Fibroblast of skin of abdomen (primary cell): Measurements from ENCODE around the gene AFDN.

Experiments used
- DNase-seq: peaks from one replicate; pipeline ENCODE4 v3.0.0-alpha.2; 2013

Gene AFDN

GRCh38 chr6:168005796-168006195, 179.1 kb downstream of the AFDN start:
- no peak for DNase-seq

GRCh38 chr6:168007592-168008338, 181.1 kb downstream of the AFDN start:
- DNase-seq: peak; percentile 99

DNA sequence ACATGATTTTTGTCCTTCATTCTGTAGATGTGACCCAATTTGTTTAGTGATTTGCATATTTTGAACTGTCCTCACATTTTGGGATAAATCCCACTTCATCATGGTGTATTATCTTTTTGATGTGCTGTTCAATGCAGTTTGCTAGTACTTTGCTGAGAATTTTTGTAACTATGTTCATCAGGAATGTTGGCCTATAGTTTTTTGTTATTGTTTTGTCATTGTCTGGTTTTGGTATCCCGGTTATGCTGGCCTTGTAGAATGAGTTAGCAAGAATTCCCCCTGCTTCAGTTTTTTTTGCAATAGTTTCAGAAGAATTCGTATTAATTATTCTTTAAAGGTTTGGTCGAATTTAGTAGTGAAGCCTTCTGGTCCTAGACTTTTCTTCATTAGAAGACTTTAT, 182.6 kb downstream of the AFDN start:
- DNase-seq: no peak

GRCh38 chr6:168011291-168011690, 184.6 kb downstream of the AFDN start:
- DNase-seq: no peak

- no peak for DNase-seq
Measured at GRCh38 chr6:168012431-168013249, 185.9 kb downstream of the AFDN start.

GRCh38 chr6:168013250-168013915, 186.7 kb downstream of the AFDN start:
- no peak for DNase-seq

DNA sequence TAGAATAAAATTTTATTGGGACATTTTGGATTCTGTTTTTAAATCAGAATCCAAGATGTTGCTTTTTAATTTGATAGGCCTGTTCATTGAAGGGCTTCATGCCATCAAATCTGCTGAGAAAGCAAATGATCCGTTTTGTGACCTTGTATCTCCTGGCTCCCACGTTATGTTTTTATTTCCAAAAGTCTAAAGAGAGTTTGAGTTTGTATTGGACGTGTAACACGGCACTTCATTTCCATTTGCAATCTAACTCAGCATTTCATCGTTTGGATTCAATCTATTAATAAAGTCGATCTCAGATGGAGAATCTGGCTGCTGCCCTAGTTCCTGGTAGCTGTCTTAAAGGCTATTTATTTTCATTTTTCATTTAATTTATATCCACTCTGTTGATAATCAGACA, 187.7 kb downstream of the AFDN start:
- DNase-seq: no peak

- DNase-seq: no peak
Measured at GRCh38 chr6:168015009-168015408, 188.3 kb downstream of the AFDN start.

GRCh38 chr6:168015482-168016175, 188.9 kb downstream of the AFDN start:
- DNase-seq: no peak

DNA sequence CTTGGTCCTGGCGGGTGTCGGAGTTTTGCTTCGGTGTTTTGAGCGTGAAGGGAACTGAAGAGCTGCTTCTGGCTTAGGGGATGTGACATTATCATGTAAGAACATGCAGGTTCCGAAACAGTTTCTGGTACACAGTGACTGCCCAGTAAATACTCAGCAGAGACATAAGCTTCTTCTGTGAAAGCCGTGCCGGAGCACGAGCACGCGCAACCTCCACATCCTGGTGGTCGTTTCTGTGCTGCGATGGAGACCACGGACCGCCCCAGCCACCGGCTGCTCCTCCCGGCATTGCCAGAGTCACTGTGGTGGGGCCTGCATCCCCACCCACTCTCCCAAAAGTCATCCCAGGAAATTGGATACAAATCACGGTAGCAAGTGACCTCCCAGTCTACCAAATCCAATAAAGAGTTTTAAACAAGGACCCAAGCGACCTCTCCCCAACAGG, 189.5 kb downstream of the AFDN start:
- no peak for DNase-seq

- DNase-seq: no peak
Measured at GRCh38 chr6:168016721-168017525, 190.2 kb downstream of the AFDN start.

DNA sequence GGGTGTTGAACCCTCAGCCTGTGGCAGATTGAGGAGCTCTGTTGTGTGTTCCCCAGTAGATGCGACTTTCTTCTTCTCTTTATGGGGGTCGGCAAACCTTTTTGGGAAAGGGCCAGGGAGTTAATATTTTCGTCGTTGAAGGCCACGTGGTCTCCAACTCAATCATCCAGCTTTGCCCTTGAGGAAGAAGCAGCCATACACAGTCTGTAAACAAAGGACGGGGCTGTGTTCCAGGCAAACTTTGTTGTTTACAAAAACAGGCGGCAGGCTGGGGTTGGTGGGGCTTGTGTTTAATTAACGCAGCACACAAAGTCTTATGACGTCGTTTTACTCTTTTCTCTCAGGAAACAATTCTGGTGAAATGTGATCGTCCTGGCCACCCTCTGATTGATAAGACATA, 190.9 kb downstream of the AFDN start:
- no peak for DNase-seq

DNA sequence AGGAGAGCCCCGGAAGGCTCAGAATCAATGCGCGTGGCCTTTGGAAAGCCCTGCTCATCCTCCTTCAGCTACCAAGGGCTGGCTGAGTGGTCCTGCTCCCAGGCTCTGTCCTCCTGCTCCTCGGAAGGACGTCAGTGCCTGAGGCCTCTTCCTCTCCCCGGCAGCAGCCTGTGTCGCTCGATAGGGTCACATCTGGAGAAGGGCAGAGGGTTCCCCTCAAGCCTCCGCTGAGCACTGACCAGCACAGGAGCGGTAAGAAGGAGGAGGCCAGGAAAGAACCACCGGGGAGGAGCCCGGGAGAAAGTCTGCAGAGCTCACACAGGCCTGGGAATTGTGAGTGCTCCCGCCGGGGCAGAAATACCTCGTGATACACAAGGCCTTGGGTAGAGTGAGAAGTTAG, 192.0 kb downstream of the AFDN start:
- DNase-seq: no peak

DNA sequence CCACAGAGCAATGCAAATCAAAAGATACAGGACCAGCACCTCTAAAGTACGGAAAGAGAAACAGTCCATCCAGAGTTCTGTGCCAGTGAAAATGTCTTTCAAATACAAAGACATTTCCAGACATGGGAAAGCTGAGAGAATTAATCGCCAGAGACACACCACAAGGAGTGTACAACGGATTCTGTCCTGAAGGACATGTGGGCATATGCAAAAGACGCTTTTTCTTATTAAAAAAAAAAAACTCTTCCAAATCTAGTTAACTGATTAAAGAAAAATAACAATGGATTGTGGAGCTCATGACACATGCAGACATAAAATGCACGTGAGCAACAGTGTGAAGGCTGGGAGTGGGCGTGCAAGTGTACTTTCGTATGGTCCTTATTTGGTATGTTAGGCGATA, 193.5 kb downstream of the AFDN start:
- DNase-seq: no peak

GRCh38 chr6:168021581-168021980, 194.9 kb downstream of the AFDN start:
- no peak for DNase-seq
